NCI-H187 (cell line): ENCODE data around the gene FEM1C.
A peak's percentile ranks its signal among the peaks of the same experiment; 100 is the strongest.

ENCODE experiments used
- DNase-seq, 2 experiments: peaks; one replicate each; lab custom pipeline; 2025; lab: John Stamatoyannopoulos, UW

The FEM1C gene

GRCh38 chr5:115544436-115545350 lies at the start of gene FEM1C:
Gene FEM1C, minus strand, starts transcription at chr5:115544775. Its CDS starts 1,282 bp downstream, at chr5:115543493.
- peak; percentile 71 to 94 for DNase-seq

DNA sequence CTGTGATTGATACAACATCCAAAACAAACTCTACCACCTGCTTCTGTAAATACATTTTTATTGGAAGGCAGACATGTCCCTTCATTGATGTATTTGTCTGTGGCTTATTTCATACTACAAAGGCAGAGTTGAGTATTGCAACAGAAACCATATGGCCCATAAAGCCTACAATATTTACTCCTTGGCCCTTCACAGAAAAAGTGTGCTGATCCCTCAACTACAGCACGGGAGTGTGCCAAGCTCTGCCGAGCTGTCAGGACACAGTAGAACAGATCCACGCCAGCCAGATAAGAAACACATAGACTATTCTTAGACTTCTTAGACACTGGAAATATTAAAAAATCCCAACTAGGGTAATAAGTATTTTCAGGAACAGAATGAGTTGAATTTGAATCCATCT lies 44.5 kb upstream of the FEM1C start:
- no peak for DNase-seq

GRCh38 chr5:115588640-115589039 lies 44.1 kb upstream of the FEM1C start:
- DNase-seq = no peak

- no peak for DNase-seq
Measured at GRCh38 chr5:115586525-115587146, 42.1 kb upstream of the FEM1C start.

DNA sequence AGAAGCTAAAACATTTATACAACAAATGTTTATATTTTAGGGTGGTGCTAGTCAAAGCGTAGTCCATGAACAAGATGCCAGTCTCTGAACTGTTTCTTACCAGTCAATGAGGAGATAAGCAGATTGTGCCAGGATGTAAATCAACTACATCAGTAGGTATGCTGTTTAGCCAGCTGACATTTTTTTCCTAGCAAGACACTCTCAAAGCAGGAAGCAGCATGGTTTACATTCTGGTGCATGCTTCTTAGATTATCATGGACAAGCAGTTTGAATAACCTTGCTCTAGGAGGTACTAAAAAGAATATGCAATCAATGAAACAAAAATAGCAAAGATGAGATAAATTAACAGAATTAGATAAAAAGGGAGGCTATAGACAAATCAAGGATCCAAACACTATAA lies 40.7 kb upstream of the FEM1C start:
- DNase-seq = no peak

DNA sequence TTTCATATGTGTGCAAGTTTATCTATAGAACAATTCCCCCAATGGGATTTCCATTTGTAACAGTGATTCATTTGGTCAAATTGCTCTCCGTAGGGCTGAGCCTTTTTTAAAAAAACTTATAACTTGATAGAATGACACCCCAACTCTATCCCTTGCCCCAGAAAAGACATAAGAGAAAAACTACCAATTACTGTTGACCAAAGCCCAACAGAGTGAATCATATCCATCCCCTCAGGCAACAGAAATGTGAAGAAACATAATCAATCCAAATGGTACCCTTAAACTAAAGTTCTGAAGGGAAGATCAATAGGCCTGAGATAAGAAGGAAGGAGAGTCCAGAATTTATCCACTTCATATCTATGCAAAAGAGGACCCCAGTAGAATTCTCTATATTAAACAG lies 39.9 kb upstream of the FEM1C start:
- DNase-seq = no peak

DNA sequence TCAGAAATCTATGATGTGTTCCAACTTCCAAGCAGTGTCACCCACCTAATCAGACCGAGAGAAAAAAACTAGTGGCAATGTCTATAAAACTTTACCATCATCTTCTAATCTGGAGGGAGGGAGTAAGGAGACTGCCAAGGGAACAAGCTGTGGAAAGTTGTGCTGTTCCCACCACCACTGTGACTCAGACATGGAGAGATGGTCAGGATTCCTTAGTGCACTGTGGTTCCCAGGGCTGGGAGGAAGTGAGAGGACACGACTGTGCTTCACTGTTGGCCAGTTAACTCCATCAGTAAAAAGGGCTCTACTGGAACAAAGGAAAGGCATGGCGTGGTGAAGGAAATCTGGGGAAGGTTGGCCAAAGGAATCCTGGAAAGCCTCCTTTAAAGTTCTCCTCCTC lies 38.9 kb upstream of the FEM1C start:
- DNase-seq = no peak

GRCh38 chr5:115580941-115581340 lies 36.4 kb upstream of the FEM1C start:
- DNase-seq = no peak

GRCh38 chr5:115579747-115580173 lies 35.2 kb upstream of the FEM1C start:
- no peak for DNase-seq

- no peak for DNase-seq
Measured at GRCh38 chr5:115579216-115579615, 34.6 kb upstream of the FEM1C start.

DNA sequence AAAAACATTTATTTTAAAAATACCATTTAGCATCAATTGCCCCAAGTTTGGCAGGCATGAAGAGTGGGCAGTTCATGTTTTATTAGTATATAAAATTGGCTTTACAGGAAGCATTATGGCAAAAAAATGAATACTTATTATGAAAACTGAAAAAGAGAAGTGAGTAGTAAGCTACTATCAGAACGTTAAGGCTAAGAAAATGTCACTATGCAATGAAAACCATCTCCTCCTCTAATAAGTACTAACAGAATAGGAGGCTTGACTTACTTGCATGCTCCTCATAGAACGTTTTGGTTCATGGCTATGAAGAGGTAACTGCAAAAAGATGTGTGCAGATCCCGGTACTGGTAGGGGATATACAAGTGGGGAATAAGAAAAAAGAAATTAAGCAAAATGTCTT lies 34.1 kb upstream of the FEM1C start:
- DNase-seq = no peak

DNA sequence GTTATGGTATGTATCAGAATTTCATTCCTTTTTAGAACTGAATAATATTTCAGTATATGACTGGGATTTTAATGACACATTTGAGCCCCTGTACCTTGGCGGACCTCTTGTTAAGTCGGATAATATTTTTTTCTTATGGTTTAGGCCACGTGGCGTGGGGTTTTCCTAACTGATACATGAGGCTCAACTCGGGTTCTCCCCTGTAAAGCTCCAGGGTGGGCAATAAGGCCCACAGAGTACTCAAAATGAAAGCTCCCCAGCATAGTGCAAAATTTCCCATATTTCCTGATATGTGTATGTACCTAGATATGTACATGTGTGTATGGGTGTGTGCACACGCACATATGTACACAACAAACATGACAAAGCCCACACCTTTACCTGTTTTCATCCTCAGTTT lies 33.2 kb upstream of the FEM1C start:
- DNase-seq = no peak

DNA sequence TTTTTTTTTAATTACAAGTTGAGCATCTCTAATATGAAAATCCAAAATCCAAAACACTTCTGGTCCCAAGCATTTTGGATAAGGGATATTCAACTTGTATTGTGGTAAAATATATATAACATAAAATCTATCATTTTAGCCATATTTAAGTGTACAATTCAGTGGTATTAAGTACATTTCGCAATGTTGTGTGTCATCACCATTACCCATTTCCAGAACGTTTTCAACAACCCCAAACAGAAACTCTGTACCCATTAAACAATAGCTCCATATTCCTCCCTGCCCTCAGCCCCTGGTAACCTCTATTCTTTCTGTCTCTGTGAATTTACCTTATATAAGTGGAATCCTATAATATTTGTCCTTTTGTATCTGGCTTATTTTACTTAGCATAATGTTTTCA lies 32.8 kb upstream of the FEM1C start:
- DNase-seq = no peak

GRCh38 chr5:115575167-115576070 lies 30.8 kb upstream of the FEM1C start:
- no peak for DNase-seq

GRCh38 chr5:115573133-115573532 lies 28.6 kb upstream of the FEM1C start:
- DNase-seq = no peak

DNA sequence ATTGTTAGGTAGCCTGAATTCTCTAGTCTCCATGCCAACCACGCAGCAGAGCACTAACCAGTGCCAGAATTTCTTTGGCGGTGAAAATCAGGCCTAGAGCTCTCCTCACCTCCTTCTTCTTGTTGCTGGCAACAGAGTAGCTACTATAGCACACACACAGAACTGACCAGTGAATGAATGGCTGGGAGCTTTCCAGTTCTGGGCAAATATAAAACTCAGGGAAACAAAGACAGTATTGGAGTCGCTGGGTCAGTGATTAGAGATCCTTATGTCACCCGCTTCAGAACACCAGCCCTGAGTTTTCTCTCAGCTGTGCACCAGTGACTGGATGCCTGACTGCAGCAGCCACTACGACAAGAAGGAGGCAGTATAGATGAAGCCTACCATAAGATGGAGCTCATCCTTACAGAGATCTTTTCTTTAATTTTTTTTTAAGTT lies 26.9 kb upstream of the FEM1C start:
- DNase-seq = no peak

DNA sequence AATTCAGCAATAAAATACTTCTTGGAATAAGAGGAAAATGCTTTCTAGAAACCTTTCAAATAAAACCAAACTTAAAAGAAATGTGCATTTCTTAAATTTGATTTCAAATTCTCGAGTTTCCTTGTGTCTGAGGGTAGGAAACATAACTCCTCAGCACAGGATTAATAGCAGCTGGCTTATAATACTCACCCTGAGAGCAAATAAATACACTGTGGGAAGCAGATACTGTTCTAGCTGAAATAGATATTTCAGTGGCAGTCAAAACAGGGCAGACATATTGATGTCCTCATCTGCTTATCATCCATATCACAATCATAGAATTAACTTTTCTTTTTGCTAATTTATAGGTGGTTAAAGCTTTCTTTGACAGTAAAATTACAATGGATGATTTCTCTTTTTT lies 24.1 kb upstream of the FEM1C start:
- DNase-seq = no peak

DNA sequence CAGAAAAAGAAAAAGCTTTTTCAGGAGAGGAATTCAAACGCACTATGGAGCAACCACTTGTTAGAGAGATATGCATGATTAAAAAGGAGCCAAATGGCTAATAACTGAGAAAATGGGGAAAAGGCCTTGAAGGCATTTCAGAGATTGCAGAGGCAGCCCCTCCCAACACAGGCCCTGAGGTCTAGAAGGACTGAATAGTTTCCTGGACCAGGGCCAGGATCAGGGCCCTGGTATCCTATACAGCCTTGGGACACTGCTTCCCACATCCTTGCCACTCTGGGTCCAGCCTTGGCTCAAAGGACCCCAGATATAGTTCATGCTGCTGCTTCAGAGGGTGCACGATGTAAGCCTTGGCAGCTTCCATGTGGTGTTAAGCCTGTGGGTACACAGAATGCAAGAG lies 20.7 kb upstream of the FEM1C start:
- DNase-seq = no peak

DNA sequence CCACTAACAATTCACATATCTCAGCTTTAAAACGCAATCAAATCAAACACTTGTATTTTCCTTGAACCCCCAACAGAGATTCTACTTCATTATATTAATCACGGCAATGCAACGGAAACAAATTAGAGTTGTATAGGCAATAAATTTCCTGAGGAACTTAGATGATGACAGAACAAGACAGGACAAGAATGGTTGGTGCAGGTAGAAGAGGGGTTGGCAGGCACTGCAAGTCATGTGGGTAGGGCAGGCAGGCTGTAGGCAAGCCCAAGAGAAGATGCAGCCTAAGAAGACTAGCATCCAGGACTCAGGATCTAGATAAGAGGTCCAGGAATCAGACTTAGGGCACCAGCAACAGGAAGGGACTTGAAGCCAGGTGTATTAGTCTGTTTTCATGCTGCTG lies 16.6 kb upstream of the FEM1C start:
- DNase-seq = no peak

- DNase-seq = no peak
Measured at GRCh38 chr5:115559524-115559923, 14.9 kb upstream of the FEM1C start.

DNA sequence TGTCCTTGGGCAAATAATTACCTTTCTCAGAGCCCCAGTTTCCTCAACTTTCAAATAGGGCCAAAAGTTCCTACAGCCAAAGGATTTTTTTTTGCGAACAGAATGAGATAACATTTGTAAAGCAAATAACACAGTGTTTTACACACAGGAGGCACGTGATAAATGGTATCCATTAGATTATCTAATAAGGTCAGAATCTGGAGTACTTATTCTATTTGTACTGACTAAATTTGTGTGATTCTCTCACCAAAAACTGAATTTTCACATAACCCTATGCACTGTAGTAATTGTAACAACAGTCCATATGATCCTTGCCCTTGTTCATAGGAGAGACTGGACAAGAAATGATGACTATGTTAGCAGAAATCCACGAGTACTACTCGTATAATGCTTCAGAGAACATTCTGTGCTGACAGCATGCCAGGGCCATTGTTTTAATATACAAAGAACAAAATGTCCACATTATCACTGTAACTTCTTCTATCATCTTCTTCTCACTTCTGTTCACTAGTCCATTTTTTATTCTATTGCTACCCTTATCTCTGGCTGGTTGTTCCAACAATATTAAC lies 13.9 kb upstream of the FEM1C start:
- no peak for DNase-seq
